ENCODE measurements around the gene ZNF532.

Gene ZNF532

GRCh38 chr18:58887613-58887963 is 22.9 kb downstream of the ZNF532 start:
- H3K79me2 ChIP-seq (ENCODE audit: low read length) = no peaks in the 10 kb centered on the region
- H3K9me3 ChIP-seq (replicated peaks; ENCODE audit: insufficient read depth, low read length) = no peaks in the 10 kb centered on the region
- no peaks in the 10 kb centered on the region for H3K9me2 ChIP-seq (replicated peaks; ENCODE audit: insufficient read depth, low read length)
- peak; percentile 77 for DNase-seq
- H3F3A ChIP-seq (ENCODE audit: insufficient read depth, low read length) = peaks cover 13% of the 10 kb centered on the region
- peak overlapping the region; percentile 64 for H3K27ac ChIP-seq (ENCODE audit: low read length)
- H3K4me3 ChIP-seq (ENCODE audit: low read length) = peak overlapping the region; percentile 33
- H3K36me3 ChIP-seq (replicated peaks; ENCODE audit: insufficient read depth, low read length) = no peaks in the 10 kb centered on the region
- H4K20me1 ChIP-seq (ENCODE audit: insufficient read depth, low read length) = no peaks in the 10 kb centered on the region
- peak overlapping the region; percentile 57 for H2AFZ ChIP-seq (ENCODE audit: low read length)
- TF ChIP-seq EZH2phosphoT487 (IDR thresholded peaks at IDR 0.05; ENCODE audit: low read length) (no peak), EZH2 (optimal IDR thresholded peaks at IDR 0.05; ENCODE audit: low read depth, low read length) (no peak), CTCF (IDR thresholded peaks at IDR 0.05; ENCODE audit: low read length) (no peak)
- peak overlapping the region; percentile 94 for H3K4me2 ChIP-seq (ENCODE audit: low read depth, low read length)
- no peaks in the 10 kb centered on the region for H3K27me3 ChIP-seq (replicated peaks; ENCODE audit: insufficient read depth, low read length)
- no peak overlapping the region; the same call in 1 of the 2 replicates for H3K9ac ChIP-seq (ENCODE audit: low read length)
- peaks cover 18% of the 10 kb centered on the region for H3K4me1 ChIP-seq (ENCODE audit: low read length)

GRCh38 chr18:58891776-58892175 is 27.1 kb downstream of the ZNF532 start:
- H3K36me3 ChIP-seq (replicated peaks; ENCODE audit: insufficient read depth, low read length) = no peaks in the 10 kb centered on the region
- H4K20me1 ChIP-seq (ENCODE audit: insufficient read depth, low read length) = no peaks in the 10 kb centered on the region

GRCh38 chr18:58892488-58892887 is 27.8 kb downstream of the ZNF532 start:
- Histone ChIP-seq H3K4me2 (ENCODE audit: low read depth, low read length) (no peak overlapping the region), H3F3A (ENCODE audit: insufficient read depth, low read length) (peaks cover 5% of the 10 kb centered on the region), H3K9ac (ENCODE audit: low read length) (no peak overlapping the region), H3K27ac (ENCODE audit: low read length) (no peak overlapping the region), H2AFZ (ENCODE audit: low read length) (no peak overlapping the region), H3K27me3 (replicated peaks; ENCODE audit: insufficient read depth, low read length) (no peaks in the 10 kb centered on the region), H3K36me3 (replicated peaks; ENCODE audit: insufficient read depth, low read length) (no peaks in the 10 kb centered on the region), H3K9me3 (replicated peaks; ENCODE audit: insufficient read depth, low read length) (no peaks in the 10 kb centered on the region), H3K9me2 (replicated peaks; ENCODE audit: insufficient read depth, low read length) (no peaks in the 10 kb centered on the region), H3K79me2 (ENCODE audit: low read length) (no peaks in the 10 kb centered on the region), H4K20me1 (ENCODE audit: insufficient read depth, low read length) (no peaks in the 10 kb centered on the region), H3K4me3 (ENCODE audit: low read length) (no peak overlapping the region), H3K4me1 (ENCODE audit: low read length) (peaks cover 13% of the 10 kb centered on the region)
- DNase-seq = no peak
- no peak for TF ChIP-seq EZH2 (optimal IDR thresholded peaks at IDR 0.05; ENCODE audit: low read depth, low read length)
- no peak for TF ChIP-seq EZH2phosphoT487 (IDR thresholded peaks at IDR 0.05; ENCODE audit: low read length)
- TF ChIP-seq CTCF (IDR thresholded peaks at IDR 0.05; ENCODE audit: low read length) = no peak

More at GRCh38 chr18:58891776-58892175, 27.1 kb downstream of the ZNF532 start:
- peaks cover 20% of the 10 kb centered on the region for H3K4me1 ChIP-seq (ENCODE audit: low read length)
- no peak overlapping the region for H3K9ac ChIP-seq (ENCODE audit: low read length)
- no peak overlapping the region for H2AFZ ChIP-seq (ENCODE audit: low read length)
- TF ChIP-seq CTCF (IDR thresholded peaks at IDR 0.05; ENCODE audit: low read length) = no peak
- H3K4me2 ChIP-seq (ENCODE audit: low read depth, low read length) = no peak overlapping the region
- H3F3A ChIP-seq (ENCODE audit: insufficient read depth, low read length) = peaks cover 12% of the 10 kb centered on the region
- no peak overlapping the region for H3K27ac ChIP-seq (ENCODE audit: low read length)
- H3K4me3 ChIP-seq (ENCODE audit: low read length) = no peak overlapping the region
- no peaks in the 10 kb centered on the region for H3K27me3 ChIP-seq (replicated peaks; ENCODE audit: insufficient read depth, low read length)
- DNase-seq = no peak
- H3K9me3 ChIP-seq (replicated peaks; ENCODE audit: insufficient read depth, low read length) = no peaks in the 10 kb centered on the region
- H3K79me2 ChIP-seq (ENCODE audit: low read length) = no peaks in the 10 kb centered on the region
- H3K9me2 ChIP-seq (replicated peaks; ENCODE audit: insufficient read depth, low read length) = no peaks in the 10 kb centered on the region
